Heart left ventricle (tissue), 13 donors: Measurements from ENCODE around the gene FSD2.

ENCODE experiments used
- POLR2A ChIP-seq, 2 donors: fragments of 450-650 bp; IDR thresholded peaks; one replicate each; pipeline ENCODE4 v1.6.1; 2017; ENCODE audit warnings: antibody characterized with exemption in 2 of 2, mild to moderate bottlenecking in 2 of 2, moderate library complexity in 2 of 2
- TF ChIP-seq, protein P1 (sequence below), 12 donors: fragments of 200-600 bp; sonication (generic) in 4 of 12; IDR thresholded peaks; one replicate each; pipeline versions ENCODE4 v1.5.0 to v1.8.0; 2018 to 2022; ENCODE audit warnings: antibody characterized with exemption in 12 of 12, mild to moderate bottlenecking in 5 of 12
- donor health status: ischemic (EF 13 %, LVEDD 7.1; RV severe dilation, severe dysfunction).
- donor health status: DM: no; HTN: yes; CAD: no.
- donor health status: DM: no; HTN: no; CAD: no.
- donor health status: ischemic (EF 25% LVEDD 6.9; RV normal size, moderate dysfunction).
- donor health status: ischemic (EF 25% LVEDD 5.7; RV mildly dilated, moderate dysfunction).
- donor health status: ischemic (EF 35%, LVEDD 5.7; RV mildly dilated, moderate dysfunction).
- donor health status: nonischemic (EF 11% LVEDD 7.7; RV severe dilation, severe dysfunction).
- donor health status: DM: yes; HTN: yes; CAD: no.
- donor health status: PGD.
- donor health status: ischemic (EF 29% LVEDD 5.4; RV normal size, mild dysfunction).
- donor health status: nonischemic (EF 23%, LVEDD 6.1; RV moderate dilation, normal function).

DNA sequence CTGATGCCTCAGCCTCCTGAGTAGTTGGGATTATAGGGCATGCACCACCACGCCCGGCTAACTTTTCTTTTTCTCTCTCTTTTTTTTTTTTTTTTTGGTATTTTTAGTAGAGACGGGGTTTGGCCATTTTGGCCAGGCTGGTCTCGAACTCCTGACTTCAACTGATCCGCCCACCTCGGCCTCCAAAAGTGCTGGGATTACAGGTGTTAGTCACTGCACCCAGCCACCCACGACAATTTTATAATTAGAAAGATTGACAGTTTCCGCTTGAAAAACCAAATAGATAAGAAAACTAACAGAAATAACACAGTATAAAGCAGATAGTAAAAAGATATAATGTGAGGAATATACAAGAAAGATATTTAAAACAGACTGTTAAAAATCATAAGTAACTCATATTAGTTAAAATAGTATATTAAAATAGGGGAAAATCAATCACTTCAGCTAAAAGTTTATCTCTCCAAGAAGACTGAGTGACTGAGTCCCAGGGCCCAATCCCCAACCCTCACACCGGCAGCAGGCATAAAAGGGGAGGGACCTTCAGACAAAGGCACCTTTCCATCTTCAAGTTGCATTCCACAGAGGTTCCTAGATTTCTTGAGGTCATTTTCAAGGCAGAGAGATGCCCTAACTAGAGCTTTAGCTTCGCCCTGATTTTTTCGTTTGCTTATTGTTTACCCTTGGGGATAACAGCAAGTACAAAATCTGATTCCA lies 2.2 kb upstream of the FSD2 start:
- TF ChIP-seq POLR2A (IDR thresholded peaks at IDR 0.05): no peak
- TF ChIP-seq, protein P1, sequence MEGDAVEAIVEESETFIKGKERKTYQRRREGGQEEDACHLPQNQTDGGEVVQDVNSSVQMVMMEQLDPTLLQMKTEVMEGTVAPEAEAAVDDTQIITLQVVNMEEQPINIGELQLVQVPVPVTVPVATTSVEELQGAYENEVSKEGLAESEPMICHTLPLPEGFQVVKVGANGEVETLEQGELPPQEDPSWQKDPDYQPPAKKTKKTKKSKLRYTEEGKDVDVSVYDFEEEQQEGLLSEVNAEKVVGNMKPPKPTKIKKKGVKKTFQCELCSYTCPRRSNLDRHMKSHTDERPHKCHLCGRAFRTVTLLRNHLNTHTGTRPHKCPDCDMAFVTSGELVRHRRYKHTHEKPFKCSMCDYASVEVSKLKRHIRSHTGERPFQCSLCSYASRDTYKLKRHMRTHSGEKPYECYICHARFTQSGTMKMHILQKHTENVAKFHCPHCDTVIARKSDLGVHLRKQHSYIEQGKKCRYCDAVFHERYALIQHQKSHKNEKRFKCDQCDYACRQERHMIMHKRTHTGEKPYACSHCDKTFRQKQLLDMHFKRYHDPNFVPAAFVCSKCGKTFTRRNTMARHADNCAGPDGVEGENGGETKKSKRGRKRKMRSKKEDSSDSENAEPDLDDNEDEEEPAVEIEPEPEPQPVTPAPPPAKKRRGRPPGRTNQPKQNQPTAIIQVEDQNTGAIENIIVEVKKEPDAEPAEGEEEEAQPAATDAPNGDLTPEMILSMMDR (IDR thresholded peaks at IDR 0.05): no peak
